Mesenchymal stem cell (in vitro differentiated cells and primary cell): ENCODE results near the gene SP110.

Experiments
- DNase-seq: peaks from one replicate; pipeline ENCODE4 v3.0.0-alpha.2; 2013
- H2AFZ ChIP-seq: one replicate; pipeline ENCODE4 v1.6.1; 2013; ENCODE audit warnings: low read depth, mild to moderate bottlenecking, control low read depth, inconsistent platforms, low read length, moderate library complexity
- H2AK5ac ChIP-seq: 2 replicates; pipeline ENCODE4 v1.6.1; 2013; ENCODE audit warnings: low read length, moderate library complexity, mild to moderate bottlenecking, inconsistent platforms; ENCODE audit not compliant: severe bottlenecking
- H2BK120ac ChIP-seq: one replicate; pipeline ENCODE4 v1.6.1; 2013; ENCODE audit warnings: low read depth, mild to moderate bottlenecking, inconsistent platforms, low read length, moderate library complexity
- H2BK12ac ChIP-seq, 2 experiments: one replicate each; pipeline ENCODE4 v1.6.1; 2013; ENCODE audit warnings: inconsistent platforms in 2 of 2, low read length in 2 of 2, mild to moderate bottlenecking in 2 of 2, moderate library complexity in 2 of 2, control low read depth in 1 of 2
- H2BK15ac ChIP-seq: one replicate; pipeline ENCODE4 v1.6.1; 2013; ENCODE audit warnings: mild to moderate bottlenecking, low read depth, inconsistent platforms; ENCODE audit not compliant: poor library complexity, severe bottlenecking
- H2BK5ac ChIP-seq: 2 replicates; pipeline ENCODE4 v1.6.1; 2013; ENCODE audit warnings: low read depth, mild to moderate bottlenecking, low read length, control low read depth, inconsistent platforms; ENCODE audit not compliant: poor library complexity, severe bottlenecking
- H3K14ac ChIP-seq, 2 experiments: one replicate each; pipeline ENCODE4 v1.6.1; 2013; ENCODE audit warnings: inconsistent platforms in 2 of 2, low read length in 2 of 2, control low read depth in 1 of 2, mild to moderate bottlenecking in 1 of 2, moderate library complexity in 1 of 2
- H3K18ac ChIP-seq, 2 experiments: one replicate each; pipeline ENCODE4 v1.6.1; 2013; ENCODE audit warnings: inconsistent platforms in 2 of 2, low read length in 2 of 2, control low read depth in 1 of 2, low read depth in 1 of 2, mild to moderate bottlenecking in 1 of 2
- H3K23ac ChIP-seq, 2 experiments: one replicate each; pipeline ENCODE4 v1.6.1; 2013; ENCODE audit warnings: inconsistent platforms in 2 of 2, low read length in 2 of 2, mild to moderate bottlenecking in 2 of 2, moderate library complexity in 2 of 2, control low read depth in 1 of 2
- H3K27ac ChIP-seq: 2 replicates; pipeline ENCODE4 v1.5.1; 2013; ENCODE audit warnings: mild to moderate bottlenecking, moderate library complexity, low read length, control low read depth, inconsistent platforms; ENCODE audit not compliant: poor library complexity, severe bottlenecking
- H3K27me3 ChIP-seq, 2 experiments: 2 replicates each; pipeline versions ENCODE4 v1.6.1 to v1.7.0; 2013; ENCODE audit warnings: low read length in 2 of 2, mild to moderate bottlenecking in 2 of 2, moderate library complexity in 2 of 2, control low read depth in 1 of 2, inconsistent platforms in 1 of 2; ENCODE audit not compliant: control insufficient read depth in 1 of 2, insufficient read depth in 1 of 2
- H3K36me3 ChIP-seq, 2 experiments: 2 replicates each; pipeline versions ENCODE4 v1.6.1 to v1.7.0; 2013; ENCODE audit warnings: low read length in 2 of 2, control low read depth in 1 of 2, inconsistent platforms in 1 of 2, low read depth in 1 of 2, mild to moderate bottlenecking in 1 of 2; ENCODE audit not compliant: insufficient read depth in 2 of 2, control insufficient read depth in 1 of 2
- H3K4ac ChIP-seq, 2 experiments: one replicate each; pipeline ENCODE4 v1.6.1; 2013; ENCODE audit warnings: inconsistent platforms in 2 of 2, low read length in 2 of 2, mild to moderate bottlenecking in 2 of 2, moderate library complexity in 2 of 2, control low read depth in 1 of 2, low read depth in 1 of 2
- H3K4me1 ChIP-seq: 2 replicates; pipeline ENCODE4 v1.6.1; 2013; ENCODE audit warnings: low read depth, low read length, control low read depth; ENCODE audit not compliant: control insufficient read depth, insufficient read depth
- H3K4me2 ChIP-seq: 2 replicates; pipeline ENCODE4 v1.6.1; 2013; ENCODE audit warnings: low read length, mild to moderate bottlenecking, inconsistent platforms; ENCODE audit not compliant: poor library complexity, severe bottlenecking
- H3K4me3 ChIP-seq, 2 experiments: 2 replicates each; pipeline versions ENCODE4 v1.5.1 to v1.7.0; 2013; ENCODE audit warnings: low read length in 2 of 2, mild to moderate bottlenecking in 2 of 2, control low read depth in 1 of 2, low read depth in 1 of 2; ENCODE audit not compliant: insufficient read depth in 1 of 2
- H3K79me1 ChIP-seq: replicated peaks from 2 replicates; pipeline ENCODE4 v1.6.1; 2013; ENCODE audit warnings: mild to moderate bottlenecking, control low read depth, low read length, inconsistent platforms; ENCODE audit not compliant: poor library complexity, severe bottlenecking
- H3K9ac ChIP-seq: 2 replicates; pipeline ENCODE4 v1.7.0; 2013; ENCODE audit warnings: mild to moderate bottlenecking, low read length, moderate library complexity
- H3K9me3 ChIP-seq: 2 replicates; pipeline ENCODE4 v1.7.0; 2013; ENCODE audit warnings: mild to moderate bottlenecking, low read length; ENCODE audit not compliant: control insufficient read depth
- H4K8ac ChIP-seq: one replicate; pipeline ENCODE4 v1.6.1; 2013; ENCODE audit warnings: inconsistent platforms, mild to moderate bottlenecking, low read length, moderate library complexity
- H4K91ac ChIP-seq: one replicate; pipeline ENCODE4 v1.6.1; 2013; ENCODE audit warnings: mild to moderate bottlenecking, low read length, inconsistent platforms
- WGBS: methylation state at CpG from one replicate; pipeline ENCODE4 v1.1.7; 2013; ENCODE audit warnings: mixed read lengths; 5-methylcytosine and 5-hydroxymethylcytosine counted together

Gene SP110

GRCh38 chr2:230256733-230257332, 37.0 kb upstream of the SP110 start:
- Histone ChIP-seq H2BK120ac (no peak overlapping the region), H3K4me2 (no peak overlapping the region), H4K91ac (no peak overlapping the region), H2BK12ac (no peak overlapping the region), H3K27me3 (peaks cover 0 to 18% of the 10 kb centered on the region in 2 experiments), H3K14ac (no peak overlapping the region), H3K18ac (no peak overlapping the region), H2AK5ac (no peak overlapping the region), H3K36me3 (no peaks in the 10 kb centered on the region), H3K79me1 (no peaks in the 10 kb centered on the region), H3K23ac (no peak overlapping the region), H2BK15ac (no peak overlapping the region), H3K27ac (no peak overlapping the region), H3K9me3 (no peaks in the 10 kb centered on the region), H3K4me3 (no peak overlapping the region), H3K9ac (no peak overlapping the region), H3K4me1 (no peaks in the 10 kb centered on the region), H4K8ac (no peak overlapping the region), H3K4ac (no peak overlapping the region), H2BK5ac (no peak overlapping the region), H2AFZ (no peak overlapping the region)
- no peak for DNase-seq
- WGBS: 92% methylated on average over 3 of the region's 3 CpGs

DNA sequence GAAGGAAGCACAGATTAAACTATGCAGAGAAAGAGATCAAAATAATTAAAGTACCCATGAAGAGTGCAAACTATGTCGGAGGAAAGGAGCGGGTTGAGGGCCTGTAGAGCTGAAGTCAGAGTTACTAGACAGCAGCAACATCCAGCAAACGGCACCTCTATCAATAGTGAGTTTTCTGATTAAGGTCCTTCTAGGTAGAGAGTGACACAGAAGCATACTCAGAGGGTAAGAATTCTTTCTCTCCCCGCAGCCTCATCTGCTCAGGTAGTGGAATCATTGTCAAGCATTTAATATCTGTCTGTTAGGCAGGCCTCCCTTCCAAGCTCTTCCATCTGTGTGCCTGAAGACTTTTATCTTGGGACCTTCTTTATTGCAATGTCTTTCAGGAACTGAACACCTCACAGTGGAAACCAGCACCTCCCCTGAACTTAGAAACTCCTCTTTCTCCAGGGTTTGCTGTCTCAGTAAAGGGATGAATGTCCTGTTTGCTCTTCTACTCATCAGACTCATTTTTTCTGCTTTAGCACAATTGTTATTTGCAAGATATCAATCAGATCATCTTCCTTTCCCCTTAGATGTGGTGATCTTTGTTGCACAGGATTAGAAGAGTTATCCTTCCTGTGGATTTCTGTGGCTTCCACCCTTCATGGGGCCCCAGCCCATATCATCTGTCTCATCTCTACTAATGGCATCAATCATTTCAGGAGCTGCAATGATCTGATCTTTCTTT, 34.5 kb upstream of the SP110 start:
- Histone ChIP-seq H3K27me3 (peaks cover 0 to 32% of the 10 kb centered on the region in 2 experiments), H3K4ac (no peak overlapping the region), H2BK120ac (no peak overlapping the region), H3K9ac (no peak overlapping the region), H2AFZ (no peak overlapping the region), H2BK15ac (no peak overlapping the region), H3K27ac (no peak overlapping the region), H3K9me3 (no peaks in the 10 kb centered on the region), H3K4me2 (no peak overlapping the region), H3K4me1 (no peaks in the 10 kb centered on the region), H3K14ac (no peak overlapping the region), H3K36me3 (no peaks in the 10 kb centered on the region), H3K18ac (no peak overlapping the region), H3K79me1 (no peaks in the 10 kb centered on the region), H2BK12ac (no peak overlapping the region), H3K23ac (no peak overlapping the region), H3K4me3 (no peak overlapping the region), H4K8ac (no peak overlapping the region), H4K91ac (no peak overlapping the region), H2BK5ac (no peak overlapping the region), H2AK5ac (no peak overlapping the region)
- DNase-seq: no peak
- WGBS: 89% methylated on average over 4 of the region's 4 CpGs

DNA sequence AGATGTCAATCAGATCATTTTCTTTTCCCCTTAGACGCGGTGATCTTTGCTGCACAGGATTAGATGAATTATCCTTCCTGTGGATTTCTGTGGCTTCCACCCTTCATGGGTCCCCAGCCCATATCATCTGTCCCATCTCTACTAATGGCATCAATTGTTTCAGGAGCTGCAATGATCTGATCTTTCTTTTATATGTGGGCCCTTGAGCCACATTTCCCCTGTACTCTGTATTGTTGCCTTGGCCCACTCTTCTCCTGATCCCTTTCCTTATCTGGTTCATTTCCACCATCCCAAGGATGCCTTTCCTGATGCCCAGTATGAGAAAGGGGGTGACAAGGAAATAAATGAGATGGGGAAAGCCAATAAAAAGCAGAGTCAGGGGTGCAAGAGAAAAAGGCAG, 30.4 kb upstream of the SP110 start:
- Histone ChIP-seq H4K91ac (no peak overlapping the region), H3K4me3 (no peak overlapping the region), H2AK5ac (no peak overlapping the region), H2BK5ac (no peak overlapping the region), H3K9ac (no peak overlapping the region), H3K36me3 (no peaks in the 10 kb centered on the region), H3K9me3 (no peaks in the 10 kb centered on the region), H2AFZ (no peak overlapping the region), H2BK15ac (no peak overlapping the region), H3K4me1 (no peaks in the 10 kb centered on the region), H3K18ac (no peak overlapping the region), H3K4ac (no peak overlapping the region), H3K27me3 (peaks cover 0 to 40% of the 10 kb centered on the region in 2 experiments), H2BK120ac (no peak overlapping the region), H3K27ac (no peak overlapping the region), H2BK12ac (no peak overlapping the region), H3K14ac (no peak overlapping the region), H3K23ac (no peak overlapping the region), H4K8ac (no peak overlapping the region), H3K4me2 (no peak overlapping the region), H3K79me1 (no peaks in the 10 kb centered on the region)
- WGBS: 91% methylated on average over 2 of the region's 2 CpGs
- DNase-seq: no peak

GRCh38 chr2:230246206-230246605, 26.4 kb upstream of the SP110 start:
- no peak overlapping the region for H3K14ac ChIP-seq
- no peak overlapping the region for H3K23ac ChIP-seq
- no peak overlapping the region for H3K27ac ChIP-seq
- no peak overlapping the region for H3K4me3 ChIP-seq
- peaks cover 0 to 29% of the 10 kb centered on the region in 2 experiments for H3K27me3 ChIP-seq
- H3K79me1 ChIP-seq: no peaks in the 10 kb centered on the region
- H3K4me1 ChIP-seq: no peaks in the 10 kb centered on the region
- no peak overlapping the region for H3K4ac ChIP-seq
- no peak overlapping the region for H3K4me2 ChIP-seq
- H2BK15ac ChIP-seq: no peak overlapping the region
- H2AK5ac ChIP-seq: no peak overlapping the region
- 89% methylated on average over 3 of the region's 3 CpGs for WGBS
- H3K36me3 ChIP-seq: no peaks in the 10 kb centered on the region
- no peak overlapping the region for H2BK12ac ChIP-seq
- no peaks in the 10 kb centered on the region for H3K9me3 ChIP-seq
- H4K91ac ChIP-seq: no peak overlapping the region
- no peak overlapping the region for H3K9ac ChIP-seq
- no peak overlapping the region for H2BK5ac ChIP-seq
- no peak overlapping the region for H2BK120ac ChIP-seq
- DNase-seq: no peak
- no peak overlapping the region for H3K18ac ChIP-seq
- no peak overlapping the region for H2AFZ ChIP-seq
- no peak overlapping the region for H4K8ac ChIP-seq
